RPMI8226 (cell line): Measurements from ENCODE around the gene INSYN2B.
A peak's percentile ranks its signal among the peaks of the same experiment; 100 is the strongest.

Experiments
- DNase-seq: peaks from one replicate; pipeline ENCODE4 v3.0.0-alpha.2; 2015

The INSYN2B gene

GRCh38 chr5:169980418-169981053 lies at the start of gene INSYN2B:
Gene INSYN2B (minus strand): TSS chr5:169980495. CDS start chr5:169883898, 96,597 bp downstream.
- peak; percentile 9 for DNase-seq

GRCh38 chr5:170028124-170028523 lies 47.8 kb upstream of the INSYN2B start:
- DNase-seq = no peak

DNA sequence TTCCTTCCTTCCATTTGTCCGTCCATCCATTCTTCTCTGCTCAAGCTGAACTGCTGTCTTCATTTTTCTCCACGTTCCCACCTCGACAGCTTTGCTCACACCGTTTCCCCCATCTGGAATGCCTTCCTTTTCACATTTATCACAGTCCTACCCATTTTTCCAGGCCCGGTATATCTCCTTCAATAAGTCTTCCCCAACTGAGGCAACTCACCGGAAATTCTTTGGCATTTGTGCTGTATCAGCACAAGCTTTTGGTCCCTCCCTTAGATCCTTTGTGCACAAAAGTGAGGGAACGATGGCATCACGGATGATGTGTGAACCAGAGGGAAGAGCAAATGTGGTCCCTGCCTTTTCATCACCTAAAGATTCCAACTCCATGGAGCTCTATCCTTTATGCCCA lies 45.6 kb upstream of the INSYN2B start:
- no peak for DNase-seq

- no peak for DNase-seq
Observed at GRCh38 chr5:170021506-170021905, 41.2 kb upstream of the INSYN2B start.

- DNase-seq = no peak
Observed at GRCh38 chr5:170020423-170020822, 40.1 kb upstream of the INSYN2B start.

GRCh38 chr5:170012622-170013021 lies 32.3 kb upstream of the INSYN2B start:
- no peak for DNase-seq

DNA sequence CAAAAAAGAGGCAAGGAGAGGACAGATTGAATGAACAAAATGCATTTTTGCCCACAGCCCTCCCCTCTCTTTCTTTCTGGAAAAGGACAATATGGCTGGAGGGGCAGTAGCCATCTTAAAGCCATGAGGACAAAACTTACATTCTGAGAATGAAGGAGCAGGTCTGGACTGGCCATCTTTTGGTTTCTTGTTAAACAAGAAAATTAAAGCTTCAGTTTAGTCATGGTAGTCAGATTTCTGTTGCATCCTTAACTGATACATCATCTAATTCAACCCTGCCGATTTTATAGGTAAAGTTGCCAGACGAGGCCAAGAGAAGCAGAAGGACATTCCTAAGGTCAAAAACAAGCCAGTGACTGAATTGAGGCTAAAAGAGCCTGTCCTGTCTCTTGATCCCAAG lies 31.5 kb upstream of the INSYN2B start:
- DNase-seq = no peak

- DNase-seq = no peak
Observed at GRCh38 chr5:170010595-170010994, 30.3 kb upstream of the INSYN2B start.

- no peak for DNase-seq
Observed at GRCh38 chr5:170008376-170008775, 28.1 kb upstream of the INSYN2B start.

DNA sequence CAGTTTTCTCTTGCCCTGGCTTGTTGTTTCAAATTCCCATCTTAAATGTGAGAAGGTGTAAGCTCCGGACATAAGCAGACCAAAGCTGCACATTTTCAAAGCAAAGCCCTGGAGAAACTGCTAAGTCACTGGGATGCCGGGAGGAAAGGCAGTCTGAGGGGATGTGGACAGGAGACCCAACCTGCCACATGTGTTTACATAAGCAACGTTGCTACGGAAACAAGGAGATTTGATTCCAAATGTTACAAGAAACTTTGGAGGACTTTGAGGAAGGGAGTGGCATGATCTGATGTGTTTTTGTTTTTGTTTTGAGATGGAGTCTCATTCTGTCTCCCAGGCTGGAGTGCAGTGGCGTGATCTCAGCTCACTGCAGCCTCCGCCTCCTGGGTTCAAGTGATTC lies 25.7 kb upstream of the INSYN2B start:
- no peak for DNase-seq

DNA sequence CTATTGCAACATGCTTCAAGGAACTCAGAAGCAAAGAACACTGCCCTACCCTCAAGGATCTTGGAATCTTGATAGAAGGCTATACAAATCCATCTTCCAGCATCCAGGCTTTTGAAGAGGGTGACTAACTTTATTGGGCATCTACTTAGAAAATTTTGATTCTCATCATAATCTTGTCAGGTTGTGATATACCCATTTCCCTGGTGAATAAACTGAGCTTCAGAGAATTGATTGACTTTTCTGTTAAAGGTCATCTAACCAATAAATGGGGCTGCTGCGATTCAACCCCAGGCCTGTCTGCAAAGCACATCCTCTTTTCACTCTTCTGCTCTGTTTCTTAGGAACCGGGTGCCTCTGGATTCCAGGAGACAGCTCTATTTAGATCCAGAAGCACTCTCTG lies 19.9 kb upstream of the INSYN2B start:
- no peak for DNase-seq

- DNase-seq = no peak
Observed at GRCh38 chr5:169999621-170000020, 19.3 kb upstream of the INSYN2B start.

GRCh38 chr5:169997798-169998197 lies 17.5 kb upstream of the INSYN2B start:
- DNase-seq = no peak

DNA sequence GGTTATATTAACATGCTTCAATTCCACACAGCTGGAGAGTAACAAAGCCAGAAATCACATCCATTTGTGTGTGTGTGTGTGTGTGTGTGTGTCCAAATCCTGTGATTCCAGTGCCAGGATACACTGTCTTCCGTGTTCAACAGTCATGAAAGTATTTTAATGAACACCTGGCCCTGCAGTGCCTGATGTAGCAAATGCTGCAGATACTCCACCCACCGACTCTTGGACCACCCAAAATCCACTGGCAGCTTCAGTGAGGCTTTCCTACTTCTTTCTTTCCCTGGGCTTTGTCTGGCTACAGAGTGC lies 13.1 kb upstream of the INSYN2B start:
- no peak for DNase-seq

DNA sequence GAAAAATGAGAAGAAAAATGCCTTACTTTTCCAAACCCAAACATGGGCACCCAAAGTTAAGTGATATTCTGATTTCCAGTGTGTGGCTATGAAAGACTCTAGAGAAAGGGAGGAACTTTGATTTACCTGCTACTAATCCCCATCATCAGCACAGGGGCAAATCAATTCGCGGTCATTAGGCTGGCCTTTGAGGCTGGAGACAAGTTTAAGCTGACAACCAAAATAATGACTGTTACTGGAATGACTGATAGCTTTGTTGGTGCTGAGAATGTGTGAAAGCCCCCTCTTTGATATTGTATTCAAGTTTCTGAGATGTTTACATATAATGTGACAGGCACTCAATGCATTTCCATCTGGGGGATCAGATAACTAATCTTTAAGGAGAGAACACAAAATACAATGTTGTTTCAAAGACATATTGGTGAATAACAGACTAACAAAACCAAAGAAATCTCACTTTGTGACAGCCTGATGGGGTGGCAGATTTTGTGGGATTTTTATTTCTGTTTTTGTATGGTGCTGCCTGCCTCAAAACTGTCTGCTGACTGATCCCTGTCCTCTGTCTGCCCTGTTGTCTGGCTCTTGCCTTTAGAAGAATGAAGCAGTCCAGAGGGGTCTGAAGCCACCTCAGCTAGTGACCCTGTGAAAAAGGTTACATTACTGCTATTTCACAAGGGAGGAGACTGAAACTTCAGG lies 12.6 kb upstream of the INSYN2B start:
- no peak for DNase-seq

GRCh38 chr5:169991115-169991869 lies 11.0 kb upstream of the INSYN2B start:
- no peak for DNase-seq

GRCh38 chr5:169989365-169989764 lies 9.1 kb upstream of the INSYN2B start:
- no peak for DNase-seq

- DNase-seq = no peak
Observed at GRCh38 chr5:169988947-169989346, 8.7 kb upstream of the INSYN2B start.

DNA sequence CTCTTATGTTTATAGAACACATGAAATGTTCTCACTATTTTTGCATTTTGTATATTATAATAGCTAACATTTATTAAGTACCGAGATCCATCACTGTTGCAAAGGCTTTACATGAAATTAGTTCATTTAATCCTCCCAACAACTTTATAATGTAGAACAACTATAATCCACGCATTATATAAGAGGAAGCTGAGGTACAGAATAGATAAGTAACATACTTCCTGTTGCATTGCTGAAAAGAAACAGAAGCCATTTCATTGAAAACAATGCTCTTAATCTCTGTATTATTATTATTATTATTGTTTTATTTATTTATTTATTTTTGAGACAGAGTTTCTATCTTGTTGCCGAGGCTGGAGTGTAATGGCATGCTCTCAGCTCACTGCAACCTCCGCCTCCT lies 7.9 kb upstream of the INSYN2B start:
- DNase-seq = no peak

DNA sequence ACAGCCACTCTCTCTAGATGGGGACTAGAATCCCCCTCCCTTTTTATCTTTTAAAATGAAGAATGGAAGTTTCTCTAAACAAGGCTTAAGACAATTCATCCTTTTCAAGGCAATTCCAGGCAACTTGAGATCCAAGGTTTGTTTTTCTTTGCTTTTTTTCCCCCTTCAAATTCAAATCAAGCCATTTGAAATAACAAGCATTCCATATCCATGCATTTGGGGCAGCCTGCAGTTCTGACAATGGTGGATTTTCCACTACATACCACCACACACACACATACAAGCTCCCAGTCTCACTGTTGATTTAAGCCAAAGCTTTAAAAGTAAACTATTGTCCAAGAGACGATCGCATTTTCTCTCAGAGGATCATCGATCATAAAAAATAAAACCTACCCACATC lies 424 bp downstream of the INSYN2B start:
- DNase-seq = no peak

DNA sequence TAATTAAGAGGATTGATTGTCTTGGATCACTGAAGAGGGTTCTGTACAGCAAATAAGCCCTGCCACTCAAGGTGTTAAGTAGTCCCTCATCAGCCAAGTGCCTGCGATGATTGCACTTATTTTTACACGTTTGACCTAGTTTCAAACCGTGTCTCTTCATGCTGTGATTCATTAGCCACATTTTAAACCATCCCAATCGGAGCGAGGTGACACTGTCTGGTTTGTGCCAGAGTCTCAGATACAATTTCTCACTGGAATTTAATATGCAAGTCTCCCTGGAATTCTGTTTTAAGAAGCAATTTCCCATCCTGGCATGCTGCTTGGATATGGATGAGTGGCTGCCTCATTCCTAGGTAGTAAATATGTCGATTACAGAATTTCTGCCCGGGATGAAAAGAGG lies 1.6 kb downstream of the INSYN2B start:
- DNase-seq = no peak

DNA sequence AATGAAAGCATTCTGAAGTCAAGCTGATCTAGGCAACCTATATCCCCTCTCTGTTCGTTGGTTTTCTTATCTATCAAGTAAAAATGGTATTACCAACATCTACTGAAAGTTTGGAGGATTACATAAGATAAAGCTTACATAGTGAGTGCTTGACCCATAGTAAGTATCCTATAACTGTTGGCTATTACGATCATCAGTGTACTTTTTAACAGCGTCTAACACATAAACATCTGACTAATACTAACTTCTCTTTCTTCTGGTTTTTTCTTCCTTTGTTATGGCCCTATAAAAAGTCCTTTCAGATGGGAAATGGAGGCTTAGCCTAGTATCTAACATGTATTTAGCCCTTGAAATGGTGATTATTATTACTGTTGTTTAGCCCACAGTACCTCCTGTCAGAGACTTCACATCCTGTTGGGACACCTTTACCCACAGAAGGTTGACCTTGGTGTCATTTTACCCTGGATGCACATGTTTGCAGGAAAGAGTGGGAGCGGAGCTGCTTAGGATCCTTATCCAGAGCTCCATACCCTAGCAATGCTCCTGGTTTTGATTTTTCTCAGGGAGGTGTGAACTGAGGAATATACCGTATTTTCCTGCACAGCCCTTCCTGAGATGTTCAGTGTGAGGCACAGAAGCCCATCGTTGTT lies 6.0 kb downstream of the INSYN2B start:
- no peak for DNase-seq

- no peak for DNase-seq
Observed at GRCh38 chr5:169973056-169973455, 7.2 kb downstream of the INSYN2B start.

DNA sequence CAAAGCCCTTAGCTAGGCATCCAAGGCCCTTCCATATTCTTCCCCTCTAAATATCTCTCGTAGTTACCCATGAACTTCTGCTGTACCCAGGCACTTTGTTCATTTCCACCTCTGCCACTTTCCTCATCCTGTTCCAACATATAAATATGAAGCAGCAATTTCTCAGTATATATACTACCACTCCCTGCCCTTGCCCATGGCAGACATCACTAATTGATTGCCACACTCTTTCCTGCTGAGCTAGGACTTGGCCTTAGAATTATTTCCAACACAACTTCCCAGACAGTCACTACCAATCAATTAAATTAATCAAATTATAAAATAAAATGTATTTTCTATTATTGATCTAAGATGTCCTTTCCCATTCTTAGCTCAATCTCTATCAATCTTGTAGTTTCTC lies 8.5 kb downstream of the INSYN2B start:
- no peak for DNase-seq
